Measurements from ENCODE around the gene ULK1. TPM values are rescaled to one million over a fixed set of nuclear protein-coding genes. Genes with fewer than 3 reads are reported as not detected.

Gene ULK1
- total and polyA plus RNA-seq, 2 experiments from 2014 or later: 8.4 to 33.8 TPM

DNA sequence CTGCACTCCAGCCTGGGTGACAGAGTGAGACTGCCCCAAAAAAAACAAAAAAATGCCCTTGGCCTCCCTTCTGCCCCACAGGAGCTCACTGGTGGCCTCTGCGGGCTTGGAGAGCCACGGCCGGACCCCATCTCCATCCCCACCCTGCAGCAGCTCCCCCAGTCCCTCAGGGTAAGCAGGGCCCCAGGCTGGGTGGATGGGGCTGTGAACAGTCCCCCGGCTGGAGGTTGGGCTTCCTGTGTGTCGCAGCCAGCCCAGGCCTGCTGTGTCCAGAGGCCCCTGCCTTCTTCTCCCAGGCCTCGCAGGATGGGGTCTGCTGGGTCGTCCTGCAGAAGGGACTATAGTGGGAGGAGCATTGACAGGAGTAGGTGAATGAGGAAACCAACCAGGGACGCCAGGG lies 19.2 kb downstream of the ULK1 start:
- Histone ChIP-seq H3K4me3 (no peak overlapping the region), H3K36me3 (ENCODE audit: insufficient read depth) (no peaks in the 10 kb centered on the region), H2AFZ (no peak overlapping the region), H3K27me3 (ENCODE audit: insufficient read depth) (no peaks in the 10 kb centered on the region), H3K4me1 (ENCODE audit: insufficient read depth) (no peaks in the 10 kb centered on the region), H3F3A (replicated peaks; ENCODE audit: low read depth) (no peaks in the 10 kb centered on the region), H3K79me2 (replicated peaks; ENCODE audit: insufficient read depth) (no peaks in the 10 kb centered on the region), H3K9me2 (ENCODE audit: insufficient read depth) (no peaks in the 10 kb centered on the region), H4K20me1 (replicated peaks; ENCODE audit: insufficient read depth) (no peaks in the 10 kb centered on the region), H3K4me2 (no peak overlapping the region), H3K27ac (ENCODE audit: low read depth) (no peak overlapping the region)
- Mint-ChIP-seq H3K4me3 (no peak overlapping the region), H3K27me3 (ENCODE audit: insufficient read depth, low read depth, poor library complexity) (peaks cover 5% of the 10 kb centered on the region), H3K36me3 (ENCODE audit: low read depth) (peaks cover 30% of the 10 kb centered on the region), H3K9me3 (no peaks in the 10 kb centered on the region), H3K4me1 (no peaks in the 10 kb centered on the region; the same call in 1 of the 3 replicates), H3K27ac (no peak overlapping the region)
- no peak for ATAC-seq
- TF ChIP-seq EZH2 (IDR thresholded peaks at IDR 0.05; ENCODE audit: low read depth, unreplicated experiment): no peak
- TF ChIP-seq ZNF331 (CRISPR knock-in tag; IDR thresholded peaks at IDR 0.05; ENCODE audit: low read depth): no peak
- no peak for TF ChIP-seq ZNF114 (CRISPR knock-in tag; IDR thresholded peaks at IDR 0.05)
- TF ChIP-seq EZH2phosphoT487 (IDR thresholded peaks at IDR 0.05; ENCODE audit: unreplicated experiment): no peak
- TF ChIP-seq REST (IDR thresholded peaks at IDR 0.05; ENCODE audit: unreplicated experiment): no peak
- TF ChIP-seq NANOG (IDR thresholded peaks at IDR 0.05; ENCODE audit: borderline replicate concordance): no peak
- TF ChIP-seq CTCF (conservative IDR thresholded peaks at IDR 0.05; ENCODE audit: low read depth in 2 of 2): no peak
- TF ChIP-seq, protein P1, sequence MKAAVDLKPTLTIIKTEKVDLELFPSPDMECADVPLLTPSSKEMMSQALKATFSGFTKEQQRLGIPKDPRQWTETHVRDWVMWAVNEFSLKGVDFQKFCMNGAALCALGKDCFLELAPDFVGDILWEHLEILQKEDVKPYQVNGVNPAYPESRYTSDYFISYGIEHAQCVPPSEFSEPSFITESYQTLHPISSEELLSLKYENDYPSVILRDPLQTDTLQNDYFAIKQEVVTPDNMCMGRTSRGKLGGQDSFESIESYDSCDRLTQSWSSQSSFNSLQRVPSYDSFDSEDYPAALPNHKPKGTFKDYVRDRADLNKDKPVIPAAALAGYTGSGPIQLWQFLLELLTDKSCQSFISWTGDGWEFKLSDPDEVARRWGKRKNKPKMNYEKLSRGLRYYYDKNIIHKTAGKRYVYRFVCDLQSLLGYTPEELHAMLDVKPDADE (IDR thresholded peaks at IDR 0.05): no peak
- no peak for TF ChIP-seq POLR2AphosphoS5 (IDR thresholded peaks at IDR 0.05; ENCODE audit: low read depth)
- TF ChIP-seq CREB1 (CRISPR knock-in tag; IDR thresholded peaks at IDR 0.05; ENCODE audit: low read depth): no peak
- TF ChIP-seq ZNF462 (CRISPR knock-in tag; IDR thresholded peaks at IDR 0.05): no peak
- no peak for DNase-seq (ENCODE audit: low spot score)
